ENCODE measurements around the gene SLIT1. TPM values are rescaled to one million over a fixed set of nuclear protein-coding genes. Genes with fewer than 3 reads are reported as not detected.
A peak's percentile ranks its signal among the peaks of the same experiment; 100 is the strongest.

The SLIT1 gene
- total and polyA plus RNA-seq, 2 of the 8 experiments (the other 6 are each of a cell fraction or from before 2014, with no cell fraction given): 0.70 to 0.88 TPM

- H2AFZ ChIP-seq (ENCODE audit: low read length): no peak overlapping the region
- FAIRE-seq: peak; percentile 90
Observed at GRCh38 chr10:97025613-97026242, 160.0 kb downstream of the SLIT1 start.

More at GRCh38 chr10:97025613-97026242, 160.0 kb downstream of the SLIT1 start:
- ChIA-PET POLR2A (ENCODE audit: partially characterized antibody) (no interaction called here), CTCF (ENCODE audit: partially characterized antibody) (interaction anchor here (0.6 to 9.9 kb wide), 63 partner anchors 9 to 655 kb away, joined by 3 to 129 read pairs (median 4); no protein-coding TSS in a partner anchor)
- Histone ChIP-seq H4K20me1 (replicated peaks in 1 of 2; ENCODE audit: control insufficient read depth in 1 of 2, insufficient read depth in 2 of 2, low read length in 2 of 2) (no peaks in the 10 kb centered on the region), H4K91ac (replicated peaks; ENCODE audit: insufficient read length, low read length) (no peak overlapping the region), H3K56ac (replicated peaks; ENCODE audit: insufficient read length, low read depth, low read length) (no peak overlapping the region), H2BK5ac (ENCODE audit: low read depth, low read length) (no peak overlapping the region), H2BK12ac (ENCODE audit: low read depth, low read length) (no peak overlapping the region), H3K27me3 (replicated peaks in 1 of 4; ENCODE audit: control insufficient read depth in 3 of 4, extremely low read depth in 1 of 4, insufficient read depth in 3 of 4, low read length in 3 of 4) (no peaks in the 10 kb centered on the region), H2BK120ac (replicated peaks; ENCODE audit: low read depth, low read length) (no peak overlapping the region), H3K14ac (ENCODE audit: insufficient read length) (no peak overlapping the region), H4K8ac (ENCODE audit: extremely low read depth, insufficient read depth, low read length) (no peak overlapping the region), H4K5ac (ENCODE audit: insufficient read length, low read depth, low read length) (no peak overlapping the region), H2BK15ac (ENCODE audit: low read length) (no peak overlapping the region), H3K36me3 (ENCODE audit: control insufficient read depth in 2 of 4, insufficient read depth in 4 of 4, low read length in 3 of 4) (no peaks in the 10 kb centered on the region), H3K27ac (ENCODE audit: low read depth, low read length) (no peak overlapping the region), H3K79me1 (ENCODE audit: low read depth, low read length) (no peaks in the 10 kb centered on the region), H3K23me2 (ENCODE audit: low read depth, low read length) (no peaks in the 10 kb centered on the region), H3K9me3 (ENCODE audit: insufficient read depth in 2 of 2, low read depth in 1 of 2, low read length in 1 of 2) (no peaks in the 10 kb centered on the region), H2AK5ac (ENCODE audit: low read depth, low read length) (no peak overlapping the region), H3K9ac (replicated peaks in 1 of 4; ENCODE audit: extremely low read depth in 1 of 4, low read depth in 3 of 4, low read length in 3 of 4) (no peak overlapping the region), H3K18ac (ENCODE audit: extremely low read depth, low read length) (no peak overlapping the region), H3K4ac (replicated peaks; ENCODE audit: insufficient read length, low read depth, low read length) (no peak overlapping the region), H2BK20ac (ENCODE audit: low read length) (no peak overlapping the region), H3K4me3 (ENCODE audit: extremely low read depth in 1 of 4, insufficient read depth in 2 of 4, low read depth in 3 of 4, low read length in 4 of 4) (no peak overlapping the region), H3K23ac (ENCODE audit: insufficient read length) (no peak overlapping the region), H3K79me2 (ENCODE audit: control insufficient read depth in 1 of 2, insufficient read depth in 2 of 2, low read length in 2 of 2) (no peaks in the 10 kb centered on the region), H3K4me2 (ENCODE audit: insufficient read depth in 1 of 2, low read depth in 2 of 2, low read length in 2 of 2) (no peak overlapping the region), H3K4me1 (replicated peaks in 1 of 4; ENCODE audit: control insufficient read depth in 3 of 4, insufficient read depth in 4 of 4, low read length in 3 of 4) (peaks cover 0 to 6% (median 4%) of the 10 kb centered on the region in 4 experiments; a peak in 4 of 7 replicates)
- peak; percentile 64 to 67 for TF ChIP-seq RAD21 (IDR thresholded peaks at IDR 0.05 in 1 of 2, conservative IDR thresholded peaks at IDR 0.05 in 1 of 2; ENCODE audit: low read depth in 2 of 2, low read length in 2 of 2)
- peak; percentile 80 to 91 (median 82) for TF ChIP-seq CTCF (IDR thresholded peaks at IDR 0.05; ENCODE audit: control extremely low read depth in 1 of 3, insufficient read depth in 1 of 3, low read depth in 1 of 3, low read length in 3 of 3)
- no peak for TF ChIP-seq ASH2L (IDR thresholded peaks at IDR 0.05; ENCODE audit: low read length)
- TF ChIP-seq CREB1 (IDR thresholded peaks at IDR 0.05): 0 out of 2 replicates have a peak, but pooled peaks have one; percentile 45
- TF ChIP-seq CEBPB (IDR thresholded peaks at IDR 0.05; ENCODE audit: low read depth, low read length): peak; percentile 79
- 64% methylated on average over 9 of the region's 9 CpGs; no CpG with 5 or more reads in 1 of the 2 experiments for WGBS, 2 experiments (ENCODE audit: extremely low coverage in 1 of 2, insufficient coverage in 1 of 2, insufficient read length in 1 of 2, insufficient replicate concordance in 2 of 2, low coverage in 1 of 2, low lambda C conversion rate in 2 of 2, missing lambda C conversion rate in 1 of 2)
- DNase-seq (ENCODE audit: low read depth in 1 of 2, low spot score in 2 of 2): peak in 1 of 2 experiments; percentile 76

Measured in H1 (cell line).